SU-DHL-6 (cell line): Measurements from ENCODE around the gene TNKS1BP1.
A peak's percentile ranks its signal among the peaks of the same experiment; 100 is the strongest.

Source experiments
- H2AFZ ChIP-seq: fragments of 200-600 bp; sonication (generic); 2 replicates; pipeline ENCODE4 v1.6.1; 2014; ENCODE audit warnings: low read depth, mild to moderate bottlenecking, moderate library complexity, mixed read lengths, antibody characterized with exemption, low read length; ENCODE audit not compliant: severe bottlenecking
- H3F3A ChIP-seq: fragments of 200-600 bp; shearing (Covaris generic); 2 replicates; pipeline ENCODE4 v1.6.0; 2016; ENCODE audit warnings: antibody characterized with exemption, mild to moderate bottlenecking; ENCODE audit not compliant: insufficient read depth
- H3K27ac ChIP-seq: fragments of 200-600 bp; sonication (generic); 2 replicates; pipeline ENCODE4 v1.5.1; 2016; ENCODE audit warnings: low read depth, mild to moderate bottlenecking, low read length, moderate library complexity, mixed read lengths
- H3K27me3 ChIP-seq: fragments of 200-600 bp; sonication (generic), shearing (Covaris generic); 2 replicates; pipeline ENCODE4 v1.6.0; 2014; ENCODE audit warnings: mild to moderate bottlenecking, low read length
- H3K36me3 ChIP-seq: fragments of 200-600 bp; sonication (generic); 2 replicates; pipeline ENCODE4 v1.6.1; 2014; ENCODE audit warnings: mild to moderate bottlenecking, low read length, mixed read lengths
- H3K4me2 ChIP-seq: fragments of 300-600, 200-600 bp; shearing (Covaris generic), sonication (generic); 2 replicates; pipeline ENCODE4 v1.6.0; 2014; ENCODE audit warnings: low read length, low read depth, mild to moderate bottlenecking; ENCODE audit not compliant: poor library complexity, severe bottlenecking
- H3K4me3 ChIP-seq: fragments of 200-600 bp; sonication (generic); 2 replicates; pipeline ENCODE4 v1.5.1; 2014; ENCODE audit warnings: antibody characterized with exemption, low read length, mild to moderate bottlenecking, mixed read lengths; ENCODE audit not compliant: insufficient read depth, poor library complexity, severe bottlenecking
- H3K79me2 ChIP-seq: fragments of 200-600 bp; sonication (generic); 2 replicates; pipeline ENCODE4 v1.6.1; 2014; ENCODE audit warnings: mild to moderate bottlenecking, low read length, moderate library complexity; ENCODE audit not compliant: insufficient read depth
- H3K9ac ChIP-seq: fragments of 200-600 bp; sonication (generic); 2 replicates; pipeline ENCODE4 v1.7.0; 2014; ENCODE audit warnings: mild to moderate bottlenecking, low read length
- H3K9me2 ChIP-seq: fragments of 200-600 bp; sonication (generic); replicated peaks from 2 replicates; pipeline ENCODE4 v1.6.1; 2014; ENCODE audit warnings: low read length; ENCODE audit not compliant: insufficient read depth
- H3K9me3 ChIP-seq: fragments of 200-600 bp; sonication (generic); 2 replicates; pipeline ENCODE4 v1.6.1; 2014; ENCODE audit warnings: low read length, mixed read lengths; ENCODE audit not compliant: insufficient read depth
- H4K20me1 ChIP-seq: fragments of 200-600 bp; sonication (generic); 2 replicates; pipeline ENCODE4 v1.6.1; 2014; ENCODE audit warnings: low read depth, mild to moderate bottlenecking, antibody characterized with exemption, low read length, moderate library complexity, mixed read lengths
- CTCF ChIP-seq: fragments of 200-600 bp; sonication (generic); IDR thresholded peaks from one replicate; pipeline ENCODE4 v1.5.1; 2017; ENCODE audit warnings: antibody characterized with exemption, mild to moderate bottlenecking, low read length, moderate library complexity; ENCODE audit not compliant: insufficient read depth, poor library complexity, severe bottlenecking
- EZH2phosphoT487 ChIP-seq: fragments of 200-600 bp; sonication (generic), shearing (Covaris generic); conservative IDR thresholded peaks from 2 replicates; pipeline ENCODE4 v1.6.1; 2018; ENCODE audit warnings: mild to moderate bottlenecking, antibody characterized with exemption, low read length, moderate library complexity, mixed read lengths

TNKS1BP1 gene

DNA sequence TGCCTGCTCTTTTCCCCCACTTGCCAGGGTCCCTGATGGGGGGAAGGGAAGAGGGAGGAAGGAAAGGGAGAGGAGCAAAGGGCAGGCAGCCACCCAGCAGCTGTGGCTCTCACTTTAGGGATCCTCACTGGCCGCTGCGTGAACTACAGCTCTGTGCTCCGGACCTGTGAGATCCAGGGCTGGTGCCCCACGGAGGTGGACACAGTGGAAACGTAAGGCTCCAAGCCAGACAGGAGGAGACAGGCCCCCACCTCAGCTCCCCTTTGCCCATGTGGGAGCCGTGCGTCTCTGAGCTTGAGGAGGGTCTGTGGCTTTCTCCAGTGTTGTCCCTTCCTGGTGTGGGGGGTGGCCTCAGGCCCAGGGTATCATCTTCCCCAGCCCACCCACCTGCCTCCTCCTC is 23.3 kb upstream of the TNKS1BP1 start:
- H3K27ac ChIP-seq: no peak overlapping the region
- H4K20me1 ChIP-seq: no peaks in the 10 kb centered on the region
- H3K36me3 ChIP-seq: no peaks in the 10 kb centered on the region
- TF ChIP-seq EZH2phosphoT487: no peak
- H3F3A ChIP-seq: no peaks in the 10 kb centered on the region
- H3K9ac ChIP-seq: no peak overlapping the region
- no peaks in the 10 kb centered on the region for H3K9me2 ChIP-seq
- no peak overlapping the region for H2AFZ ChIP-seq
- no peaks in the 10 kb centered on the region; the same call in 1 of the 2 replicates for H3K9me3 ChIP-seq
- H3K79me2 ChIP-seq: no peaks in the 10 kb centered on the region
- H3K4me3 ChIP-seq: no peak overlapping the region
- H3K27me3 ChIP-seq: no peaks in the 10 kb centered on the region
- no peak overlapping the region for H3K4me2 ChIP-seq

DNA sequence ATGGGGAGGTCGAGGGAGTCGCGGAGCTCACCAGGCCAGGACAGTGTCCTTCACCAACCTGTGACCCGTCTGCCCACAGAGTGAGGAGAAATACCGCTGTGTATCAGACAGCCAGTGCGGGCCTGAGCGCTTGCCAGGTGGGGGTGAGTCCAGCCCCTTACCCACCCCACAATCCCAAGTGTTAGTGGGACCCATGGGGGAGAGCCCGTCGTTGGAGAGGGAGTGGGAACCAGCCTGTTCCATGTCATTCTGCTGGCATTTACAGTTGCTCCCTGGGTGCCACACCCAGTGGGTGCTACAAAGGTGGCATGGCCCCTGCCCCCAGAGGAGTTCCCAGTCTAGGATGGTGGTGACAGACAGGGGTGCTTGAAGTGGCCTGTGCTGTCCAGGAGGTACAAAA is 22.6 kb upstream of the TNKS1BP1 start:
- no peak overlapping the region for H2AFZ ChIP-seq
- no peak overlapping the region for H3K4me2 ChIP-seq
- H3K9me3 ChIP-seq: no peaks in the 10 kb centered on the region; the same call in 1 of the 2 replicates
- H3K9me2 ChIP-seq: no peaks in the 10 kb centered on the region
- H3K27ac ChIP-seq: no peak overlapping the region
- no peaks in the 10 kb centered on the region for H3K27me3 ChIP-seq
- no peak overlapping the region for H3K4me3 ChIP-seq
- no peak overlapping the region for H3K9ac ChIP-seq
- no peaks in the 10 kb centered on the region for H3K79me2 ChIP-seq
- no peaks in the 10 kb centered on the region for H4K20me1 ChIP-seq
- TF ChIP-seq CTCF: no peak
- TF ChIP-seq EZH2phosphoT487: no peak
- H3K36me3 ChIP-seq: no peaks in the 10 kb centered on the region
- H3F3A ChIP-seq: no peaks in the 10 kb centered on the region

DNA sequence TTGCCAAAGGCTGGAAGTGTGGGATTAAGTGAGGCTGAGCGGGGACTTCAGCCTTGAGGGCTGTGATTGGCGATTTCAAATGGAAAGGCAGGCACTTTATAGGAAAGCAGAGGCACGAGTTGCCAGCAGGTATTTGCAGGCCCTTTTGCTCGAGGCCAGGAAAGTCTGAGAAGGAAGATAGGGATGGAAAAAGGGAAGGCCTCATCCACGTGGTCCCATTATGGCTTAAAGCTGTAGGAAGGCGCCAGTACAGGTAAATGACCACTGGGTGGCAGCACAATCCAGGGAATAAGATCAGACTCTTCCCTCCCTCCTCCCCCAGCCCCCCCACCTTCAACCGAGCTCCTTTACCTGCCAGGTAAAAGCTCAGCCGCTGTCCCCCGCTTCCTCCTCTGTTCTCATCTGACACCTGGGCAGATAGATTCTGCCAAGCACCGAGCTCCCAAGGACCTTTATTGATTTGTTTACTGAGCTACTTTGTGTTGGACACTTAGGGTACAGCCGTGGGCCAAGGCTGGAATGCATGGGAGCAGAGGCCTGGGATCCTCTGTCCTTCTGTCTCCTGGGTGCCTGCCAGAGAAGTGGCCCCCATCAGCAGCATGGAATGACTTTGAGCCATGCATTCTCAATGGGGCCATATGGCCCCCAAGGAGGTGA is 20.9 kb upstream of the TNKS1BP1 start:
- H3K27ac ChIP-seq: no peak overlapping the region
- TF ChIP-seq CTCF (peak; percentile 66), EZH2phosphoT487 (no peak)
- H3K36me3 ChIP-seq: no peaks in the 10 kb centered on the region
- no peak overlapping the region for H2AFZ ChIP-seq
- H3K4me2 ChIP-seq: no peak overlapping the region
- H3K9me2 ChIP-seq: no peaks in the 10 kb centered on the region
- no peak overlapping the region for H3K9ac ChIP-seq
- H3K4me3 ChIP-seq: no peak overlapping the region
- no peaks in the 10 kb centered on the region for H3F3A ChIP-seq
- H3K27me3 ChIP-seq: no peaks in the 10 kb centered on the region
- H3K9me3 ChIP-seq: no peaks in the 10 kb centered on the region
- no peaks in the 10 kb centered on the region for H3K79me2 ChIP-seq
- H4K20me1 ChIP-seq: no peaks in the 10 kb centered on the region

DNA sequence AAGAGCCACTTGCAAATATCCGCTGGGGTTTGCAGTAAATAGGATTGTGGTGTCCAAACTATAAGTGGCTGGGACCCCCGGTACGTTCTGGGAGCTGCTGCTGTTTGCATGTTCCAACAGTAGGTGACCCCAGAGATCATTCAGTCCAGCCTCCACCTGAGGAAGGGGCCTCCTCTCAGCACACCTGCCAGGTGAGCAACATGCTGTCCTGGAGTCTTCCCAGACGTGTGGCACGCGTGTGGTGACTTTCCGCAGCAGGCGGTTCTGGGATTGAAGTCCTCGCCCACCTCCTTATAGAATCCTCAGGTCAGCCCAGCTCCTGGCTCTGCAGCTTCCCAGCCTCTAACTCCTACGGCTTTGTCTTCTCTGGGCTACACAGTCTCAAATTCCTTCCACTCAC is 20.1 kb upstream of the TNKS1BP1 start:
- no peaks in the 10 kb centered on the region for H3K9me3 ChIP-seq
- H2AFZ ChIP-seq: no peak overlapping the region
- H3K9ac ChIP-seq: no peak overlapping the region
- H3K4me2 ChIP-seq: no peak overlapping the region
- H4K20me1 ChIP-seq: no peaks in the 10 kb centered on the region
- H3F3A ChIP-seq: no peaks in the 10 kb centered on the region
- H3K27ac ChIP-seq: no peak overlapping the region
- H3K27me3 ChIP-seq: no peaks in the 10 kb centered on the region
- no peaks in the 10 kb centered on the region for H3K79me2 ChIP-seq
- no peaks in the 10 kb centered on the region for H3K9me2 ChIP-seq
- no peak for TF ChIP-seq CTCF
- TF ChIP-seq EZH2phosphoT487: no peak
- no peak overlapping the region for H3K4me3 ChIP-seq
- no peaks in the 10 kb centered on the region for H3K36me3 ChIP-seq
